SK-N-SH (cell line): ENCODE measurements around the gene FMNL2. TPM values are rescaled to one million over a fixed set of nuclear protein-coding genes. Genes with fewer than 3 reads are reported as not detected.

Experiments
- CTCF ChIA-PET: fragments of 300-600, 350-600 bp; formaldehyde crosslinking; extraction: SDS; loops from one replicate; lab custom pipeline; 2021; lab: Yijun Ruan, JAX
- POLR2A ChIA-PET: fragments of 350-600 bp; sonication (Branson Sonifier 250); formaldehyde crosslinking; extraction: SDS; loops from one replicate; lab custom pipeline; 2020; ENCODE audit warnings: antibody characterized with exemption, inconsistent platforms; lab: Yijun Ruan, JAX
- DNase-seq: peaks from one replicate; pipeline ENCODE4 v3.0.0; 2012
- H2AFZ ChIP-seq: fragments of 200-600 bp; sonication (generic); 2 replicates; pipeline ENCODE4 v1.8.1; 2016; ENCODE audit warnings: antibody characterized with exemption, mild to moderate bottlenecking, low read depth
- H3F3A ChIP-seq: fragments of 200-600 bp; sonication (generic); replicated peaks from 2 replicates; pipeline ENCODE3; 2016; ENCODE audit warnings: antibody characterized with exemption, mild to moderate bottlenecking; ENCODE audit not compliant: insufficient read depth
- H3K27ac ChIP-seq, 2 experiments: fragments of 200-500 bp in 1 of 2; fragments of 200-600 bp in 1 of 2; sonication (Bioruptor generic) in 1 of 2; sonication (generic), shearing (Covaris generic) in 1 of 2; 2 replicates each; pipeline versions ENCODE4 v1.5.1 to v1.6.1; 2014 to 2016; ENCODE audit warnings: low read depth in 2 of 2, inconsistent platforms in 1 of 2, low read length in 1 of 2, mild to moderate bottlenecking in 1 of 2, mixed read lengths in 1 of 2
- H3K27me3 ChIP-seq: fragments of 200-600 bp; sonication (generic), shearing (Covaris generic); 2 replicates; pipeline ENCODE4 v1.6.1; 2016; ENCODE audit warnings: mixed run types; ENCODE audit not compliant: insufficient read depth
- H3K36me3 ChIP-seq, 2 experiments: fragments of 200-500 bp in 1 of 2; fragments of 200-600 bp in 1 of 2; sonication (Bioruptor generic) in 1 of 2; sonication (generic) in 1 of 2; replicated peaks in 1 of 2; 2 replicates each; pipeline versions ENCODE3 to v1.5.1; 2014 to 2016; ENCODE audit warnings: low read length in 1 of 2, mild to moderate bottlenecking in 1 of 2; ENCODE audit not compliant: insufficient read depth in 2 of 2, control insufficient read depth in 1 of 2
- H3K4me1 ChIP-seq, 2 experiments: fragments of 200-500 bp in 1 of 2; fragments of 200-600 bp in 1 of 2; sonication (Bioruptor generic) in 1 of 2; sonication (generic), shearing (Covaris generic) in 1 of 2; 2 replicates each; pipeline versions ENCODE4 v1.5.1 to v1.6.1; 2014 to 2016; ENCODE audit warnings: low read depth in 1 of 2, low read length in 1 of 2, mixed run types in 1 of 2; ENCODE audit not compliant: insufficient read depth in 2 of 2, control insufficient read depth in 1 of 2
- H3K4me2 ChIP-seq: fragments of 200-600 bp; sonication (generic), shearing (Covaris generic); 2 replicates; pipeline ENCODE4 v1.6.1; 2017; ENCODE audit warnings: mixed run types
- H3K4me3 ChIP-seq, 2 experiments: fragments of 200-500 bp in 1 of 2; fragments of 200-600 bp in 1 of 2; sonication (Bioruptor generic) in 1 of 2; sonication (generic), shearing (Covaris generic) in 1 of 2; 2 replicates each; pipeline versions ENCODE4 v1.5.1 to v1.8.1; 2014 to 2016; ENCODE audit warnings: low read depth in 2 of 2, inconsistent platforms in 1 of 2, low read length in 1 of 2, mild to moderate bottlenecking in 1 of 2, mixed read lengths in 1 of 2, moderate library complexity in 1 of 2
- H3K79me2 ChIP-seq: fragments of 200-600 bp; sonication (generic); 2 replicates; pipeline ENCODE4 v1.8.1; 2017; ENCODE audit warnings: mild to moderate bottlenecking; ENCODE audit not compliant: insufficient read depth
- H3K9ac ChIP-seq: fragments of 200-600 bp; sonication (generic); 2 replicates; pipeline ENCODE4 v1.6.1; 2017; ENCODE audit warnings: mixed run types
- H3K9me2 ChIP-seq: fragments of 200-600 bp; sonication (generic); 2 replicates; pipeline ENCODE4 v1.6.1; 2017; ENCODE audit warnings: mixed run types
- H3K9me3 ChIP-seq: fragments of 200-600 bp; sonication (generic); 2 replicates; pipeline ENCODE4 v1.6.1; 2017; ENCODE audit warnings: mixed run types, mild to moderate bottlenecking, moderate library complexity
- H4K20me1 ChIP-seq: fragments of 200-600 bp; sonication (generic); 2 replicates; pipeline ENCODE4 v1.6.1; 2017; ENCODE audit warnings: mild to moderate bottlenecking, mixed run types; ENCODE audit not compliant: insufficient read depth
- EP300 ChIP-seq, 2 experiments: IDR thresholded peaks; 2 replicates each; pipeline versions ENCODE4 v1.4.0 to v1.6.1; 2012; ENCODE audit warnings: borderline replicate concordance in 1 of 2, low read depth in 1 of 2, low read length in 1 of 2
- EZH2phosphoT487 ChIP-seq: fragments of 200-600 bp; sonication (generic); IDR thresholded peaks from 2 replicates; pipeline ENCODE4 v1.6.1; 2017; ENCODE audit warnings: low read depth, mixed run types, mild to moderate bottlenecking, antibody characterized with exemption, moderate library complexity, borderline replicate concordance
- FOXJ3 ChIP-seq: sonication (generic); formaldehyde crosslinking; IDR thresholded peaks from 2 replicates; pipeline ENCODE4 v1.5.1; 2020; ENCODE audit warnings: mild to moderate bottlenecking, missing genetic modification reagents
- JUND ChIP-seq: IDR thresholded peaks from 2 replicates; pipeline ENCODE4 v1.4.0; 2012
- MEF2A ChIP-seq: IDR thresholded peaks from 2 replicates; pipeline ENCODE4 v1.4.0; 2012; ENCODE audit warnings: low read depth, borderline replicate concordance
- NRF1 ChIP-seq: IDR thresholded peaks from 2 replicates; pipeline ENCODE4 v1.6.1; 2012; ENCODE audit warnings: low read depth, mild to moderate bottlenecking, low read length
- POLR2AphosphoS5 ChIP-seq: IDR thresholded peaks from 2 replicates; pipeline ENCODE4 v1.6.1; 2012; ENCODE audit warnings: low read depth, low read length
- RCOR1 ChIP-seq: fragments of 150-350 bp; IDR thresholded peaks from 2 replicates; pipeline ENCODE4 v1.6.1; 2017; ENCODE audit warnings: antibody characterized with exemption, low read length
- RXRA ChIP-seq: IDR thresholded peaks from 2 replicates; pipeline ENCODE4 v1.4.0; 2012; ENCODE audit warnings: low read depth, mild to moderate bottlenecking, borderline replicate concordance
- SIN3A ChIP-seq: IDR thresholded peaks from 2 replicates; pipeline ENCODE4 v1.6.1; 2012; ENCODE audit warnings: low read depth, mild to moderate bottlenecking, low read length, moderate library complexity, borderline replicate concordance
- SMC3 ChIP-seq: IDR thresholded peaks from 2 replicates; pipeline ENCODE4 v1.6.1; 2012; ENCODE audit warnings: low read depth, low read length, improper control_type of control experiment
- TCF12 ChIP-seq: IDR thresholded peaks from 2 replicates; pipeline ENCODE4 v1.4.0; 2012
- TEAD4 ChIP-seq: IDR thresholded peaks from 2 replicates; pipeline ENCODE4 v1.4.0; 2012; ENCODE audit warnings: mild to moderate bottlenecking, borderline replicate concordance; ENCODE audit not compliant: insufficient read depth
- WGBS: methylation state at CpG from one replicate; pipeline ENCODE4 v1.1.6; 2017; ENCODE audit warnings: low lambda C conversion rate; 5-methylcytosine and 5-hydroxymethylcytosine counted together
- polyA plus RNA-seq, 3 experiments: library from polyadenylated mRNA; depleted of rRNA; stranded (reverse); fragments of >200 nt; gene quantifications; 2 replicates each; pipeline ENCODE4 v1.2.3, GENCODE V29; 2012
- TF ChIP-seq, protein P1 (sequence below): fragments of 150-350 bp; IDR thresholded peaks from 2 replicates; pipeline ENCODE4 v1.6.1; 2017; ENCODE audit warnings: antibody characterized with exemption, low read length, low read depth, borderline replicate concordance
- TF ChIP-seq, protein P2 (sequence below): IDR thresholded peaks from 2 replicates; pipeline ENCODE4 v1.4.0; 2012; ENCODE audit warnings: low read depth, borderline replicate concordance
- TF ChIP-seq, protein P3 (sequence below): IDR thresholded peaks from 2 replicates; pipeline ENCODE4 v1.6.1; 2012; ENCODE audit warnings: mild to moderate bottlenecking, low read depth, low read length, moderate library complexity
- TF ChIP-seq, protein P4 (sequence below): IDR thresholded peaks from 2 replicates; pipeline ENCODE4 v1.4.0; 2012; ENCODE audit warnings: low read depth
- TF ChIP-seq, protein P5 (sequence below): IDR thresholded peaks from 2 replicates; pipeline ENCODE4 v1.4.0; 2012; ENCODE audit warnings: low read depth, borderline replicate concordance
- TF ChIP-seq, protein P6 (sequence below): fragments of 150-350 bp; IDR thresholded peaks from 2 replicates; pipeline ENCODE4 v1.6.1; 2016; ENCODE audit warnings: mild to moderate bottlenecking, low read depth, low read length

Gene FMNL2
- polyA plus RNA-seq, 1 of the 3 experiments (the other 2 are of a cell fraction), result 14.5 TPM

DNA sequence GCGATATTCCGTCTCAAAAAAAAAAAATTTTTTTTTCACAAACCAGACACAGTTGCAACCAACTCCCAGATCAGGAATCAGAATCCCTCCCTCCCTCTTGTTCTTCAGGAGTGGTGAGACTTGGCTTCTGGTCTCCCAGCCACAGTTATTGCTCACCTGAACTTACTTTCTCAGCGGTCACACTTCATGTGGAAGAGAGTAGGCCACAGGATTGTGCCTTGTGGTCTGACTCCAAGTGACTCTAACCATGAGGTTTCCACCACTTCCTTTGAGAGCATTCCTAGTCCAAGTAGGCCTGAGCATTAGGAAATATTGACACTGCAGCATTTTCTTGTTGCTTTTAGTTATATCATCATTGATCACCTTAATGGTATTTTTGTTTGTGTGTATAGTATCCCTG lies 12.1 kb downstream of the FMNL2 start:
- Histone ChIP-seq H3K4me3 (no peak overlapping the region), H3K4me1 (no peaks in the 10 kb centered on the region), H3K79me2 (peaks cover 25% of the 10 kb centered on the region; the same call in 1 of the 2 replicates), H3K9me3 (no peaks in the 10 kb centered on the region), H3K9ac (no peak overlapping the region), H3K4me2 (no peak overlapping the region), H3K27ac (no peak overlapping the region), H3K27me3 (no peaks in the 10 kb centered on the region), H3F3A (no peaks in the 10 kb centered on the region), H4K20me1 (peaks cover 8% of the 10 kb centered on the region), H3K36me3 (peaks cover 0 to 15% of the 10 kb centered on the region in 2 experiments), H2AFZ (no peak overlapping the region), H3K9me2 (no peaks in the 10 kb centered on the region; the same call in 1 of the 2 replicates)
- no peak for DNase-seq
- CTCF ChIA-PET, result no interaction called here
- POLR2A ChIA-PET, result no interaction called here
- no peak for TF ChIP-seq MEF2A
- TF ChIP-seq, protein P1, sequence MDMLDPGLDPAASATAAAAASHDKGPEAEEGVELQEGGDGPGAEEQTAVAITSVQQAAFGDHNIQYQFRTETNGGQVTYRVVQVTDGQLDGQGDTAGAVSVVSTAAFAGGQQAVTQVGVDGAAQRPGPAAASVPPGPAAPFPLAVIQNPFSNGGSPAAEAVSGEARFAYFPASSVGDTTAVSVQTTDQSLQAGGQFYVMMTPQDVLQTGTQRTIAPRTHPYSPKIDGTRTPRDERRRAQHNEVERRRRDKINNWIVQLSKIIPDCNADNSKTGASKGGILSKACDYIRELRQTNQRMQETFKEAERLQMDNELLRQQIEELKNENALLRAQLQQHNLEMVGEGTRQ, result no peak
- TF ChIP-seq TEAD4, result no peak
- TF ChIP-seq, protein P2, sequence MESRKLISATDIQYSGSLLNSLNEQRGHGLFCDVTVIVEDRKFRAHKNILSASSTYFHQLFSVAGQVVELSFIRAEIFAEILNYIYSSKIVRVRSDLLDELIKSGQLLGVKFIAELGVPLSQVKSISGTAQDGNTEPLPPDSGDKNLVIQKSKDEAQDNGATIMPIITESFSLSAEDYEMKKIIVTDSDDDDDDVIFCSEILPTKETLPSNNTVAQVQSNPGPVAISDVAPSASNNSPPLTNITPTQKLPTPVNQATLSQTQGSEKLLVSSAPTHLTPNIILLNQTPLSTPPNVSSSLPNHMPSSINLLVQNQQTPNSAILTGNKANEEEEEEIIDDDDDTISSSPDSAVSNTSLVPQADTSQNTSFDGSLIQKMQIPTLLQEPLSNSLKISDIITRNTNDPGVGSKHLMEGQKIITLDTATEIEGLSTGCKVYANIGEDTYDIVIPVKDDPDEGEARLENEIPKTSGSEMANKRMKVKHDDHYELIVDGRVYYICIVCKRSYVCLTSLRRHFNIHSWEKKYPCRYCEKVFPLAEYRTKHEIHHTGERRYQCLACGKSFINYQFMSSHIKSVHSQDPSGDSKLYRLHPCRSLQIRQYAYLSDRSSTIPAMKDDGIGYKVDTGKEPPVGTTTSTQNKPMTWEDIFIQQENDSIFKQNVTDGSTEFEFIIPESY, result no peak
- TF ChIP-seq, protein P3, sequence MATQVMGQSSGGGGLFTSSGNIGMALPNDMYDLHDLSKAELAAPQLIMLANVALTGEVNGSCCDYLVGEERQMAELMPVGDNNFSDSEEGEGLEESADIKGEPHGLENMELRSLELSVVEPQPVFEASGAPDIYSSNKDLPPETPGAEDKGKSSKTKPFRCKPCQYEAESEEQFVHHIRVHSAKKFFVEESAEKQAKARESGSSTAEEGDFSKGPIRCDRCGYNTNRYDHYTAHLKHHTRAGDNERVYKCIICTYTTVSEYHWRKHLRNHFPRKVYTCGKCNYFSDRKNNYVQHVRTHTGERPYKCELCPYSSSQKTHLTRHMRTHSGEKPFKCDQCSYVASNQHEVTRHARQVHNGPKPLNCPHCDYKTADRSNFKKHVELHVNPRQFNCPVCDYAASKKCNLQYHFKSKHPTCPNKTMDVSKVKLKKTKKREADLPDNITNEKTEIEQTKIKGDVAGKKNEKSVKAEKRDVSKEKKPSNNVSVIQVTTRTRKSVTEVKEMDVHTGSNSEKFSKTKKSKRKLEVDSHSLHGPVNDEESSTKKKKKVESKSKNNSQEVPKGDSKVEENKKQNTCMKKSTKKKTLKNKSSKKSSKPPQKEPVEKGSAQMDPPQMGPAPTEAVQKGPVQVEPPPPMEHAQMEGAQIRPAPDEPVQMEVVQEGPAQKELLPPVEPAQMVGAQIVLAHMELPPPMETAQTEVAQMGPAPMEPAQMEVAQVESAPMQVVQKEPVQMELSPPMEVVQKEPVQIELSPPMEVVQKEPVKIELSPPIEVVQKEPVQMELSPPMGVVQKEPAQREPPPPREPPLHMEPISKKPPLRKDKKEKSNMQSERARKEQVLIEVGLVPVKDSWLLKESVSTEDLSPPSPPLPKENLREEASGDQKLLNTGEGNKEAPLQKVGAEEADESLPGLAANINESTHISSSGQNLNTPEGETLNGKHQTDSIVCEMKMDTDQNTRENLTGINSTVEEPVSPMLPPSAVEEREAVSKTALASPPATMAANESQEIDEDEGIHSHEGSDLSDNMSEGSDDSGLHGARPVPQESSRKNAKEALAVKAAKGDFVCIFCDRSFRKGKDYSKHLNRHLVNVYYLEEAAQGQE, result no peak
- TF ChIP-seq, protein P4, sequence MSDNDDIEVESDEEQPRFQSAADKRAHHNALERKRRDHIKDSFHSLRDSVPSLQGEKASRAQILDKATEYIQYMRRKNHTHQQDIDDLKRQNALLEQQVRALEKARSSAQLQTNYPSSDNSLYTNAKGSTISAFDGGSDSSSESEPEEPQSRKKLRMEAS, result no peak
- TF ChIP-seq SMC3, result no peak
- no peak for TF ChIP-seq RXRA
- no peak for TF ChIP-seq SIN3A
- no peak for TF ChIP-seq NRF1
- TF ChIP-seq RCOR1, result no peak
- TF ChIP-seq, protein P5, sequence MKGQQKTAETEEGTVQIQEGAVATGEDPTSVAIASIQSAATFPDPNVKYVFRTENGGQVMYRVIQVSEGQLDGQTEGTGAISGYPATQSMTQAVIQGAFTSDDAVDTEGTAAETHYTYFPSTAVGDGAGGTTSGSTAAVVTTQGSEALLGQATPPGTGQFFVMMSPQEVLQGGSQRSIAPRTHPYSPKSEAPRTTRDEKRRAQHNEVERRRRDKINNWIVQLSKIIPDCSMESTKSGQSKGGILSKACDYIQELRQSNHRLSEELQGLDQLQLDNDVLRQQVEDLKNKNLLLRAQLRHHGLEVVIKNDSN, result no peak
- TF ChIP-seq, protein P6, sequence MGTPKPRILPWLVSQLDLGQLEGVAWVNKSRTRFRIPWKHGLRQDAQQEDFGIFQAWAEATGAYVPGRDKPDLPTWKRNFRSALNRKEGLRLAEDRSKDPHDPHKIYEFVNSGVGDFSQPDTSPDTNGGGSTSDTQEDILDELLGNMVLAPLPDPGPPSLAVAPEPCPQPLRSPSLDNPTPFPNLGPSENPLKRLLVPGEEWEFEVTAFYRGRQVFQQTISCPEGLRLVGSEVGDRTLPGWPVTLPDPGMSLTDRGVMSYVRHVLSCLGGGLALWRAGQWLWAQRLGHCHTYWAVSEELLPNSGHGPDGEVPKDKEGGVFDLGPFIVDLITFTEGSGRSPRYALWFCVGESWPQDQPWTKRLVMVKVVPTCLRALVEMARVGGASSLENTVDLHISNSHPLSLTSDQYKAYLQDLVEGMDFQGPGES, result no peak
- TF ChIP-seq EP300 (IDR thresholded peaks at IDR 0.05; ENCODE audit: borderline replicate concordance in 1 of 2, low read depth in 1 of 2, low read length in 1 of 2), result no peak
- no peak for TF ChIP-seq EZH2phosphoT487
- no peak for TF ChIP-seq TCF12
- no peak for TF ChIP-seq FOXJ3 (CRISPR knock-in tag)
- no peak for TF ChIP-seq JUND
- no peak for TF ChIP-seq POLR2AphosphoS5
- 86% methylated on average over 3 of the region's 3 CpGs for WGBS
